Subcutaneous adipose tissue (tissue), 4 donors: Measurements from ENCODE around the gene F3. TPM values are rescaled to one million over a fixed set of nuclear protein-coding genes. Genes with fewer than 3 reads are reported as not detected.

Experiments used
- total RNA-seq, 4 donors: library from RNA; depleted of rRNA; stranded (reverse); fragments of >200 nt; gene quantifications; one replicate each; pipeline ENCODE4 v1.1.0, GENCODE V29; 2016
- TF ChIP-seq, protein P1 (sequence below): fragments of 450-650 bp; IDR thresholded peaks from one replicate; pipeline ENCODE4 v1.5.1; 2016; ENCODE audit warnings: low read depth, mild to moderate bottlenecking, control low read depth, antibody characterized with exemption, moderate library complexity

Gene F3
- total RNA-seq, 4 donors from 2014 or later: 123 to 499 (median 164) TPM

DNA sequence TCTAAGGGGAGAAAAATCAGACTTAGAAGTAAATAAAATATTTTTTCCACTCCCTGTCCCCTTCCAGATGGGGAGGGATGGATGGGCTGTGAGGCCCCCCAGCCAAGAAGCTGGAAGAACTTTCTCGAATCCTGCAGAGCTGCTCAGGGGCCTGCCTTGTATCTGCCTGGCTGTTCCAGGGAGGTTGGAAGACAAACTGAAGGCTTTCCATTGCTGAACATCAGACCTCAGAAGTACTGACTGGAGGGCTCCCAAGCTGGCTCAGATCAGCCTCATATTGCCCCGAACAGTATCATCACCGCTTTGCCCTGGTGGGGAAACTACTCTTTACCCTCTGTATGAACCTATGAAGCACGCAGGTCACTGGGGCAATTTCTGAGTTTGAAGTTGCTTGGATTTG, 12.4 kb upstream of the F3 start:
- TF ChIP-seq, protein P1, sequence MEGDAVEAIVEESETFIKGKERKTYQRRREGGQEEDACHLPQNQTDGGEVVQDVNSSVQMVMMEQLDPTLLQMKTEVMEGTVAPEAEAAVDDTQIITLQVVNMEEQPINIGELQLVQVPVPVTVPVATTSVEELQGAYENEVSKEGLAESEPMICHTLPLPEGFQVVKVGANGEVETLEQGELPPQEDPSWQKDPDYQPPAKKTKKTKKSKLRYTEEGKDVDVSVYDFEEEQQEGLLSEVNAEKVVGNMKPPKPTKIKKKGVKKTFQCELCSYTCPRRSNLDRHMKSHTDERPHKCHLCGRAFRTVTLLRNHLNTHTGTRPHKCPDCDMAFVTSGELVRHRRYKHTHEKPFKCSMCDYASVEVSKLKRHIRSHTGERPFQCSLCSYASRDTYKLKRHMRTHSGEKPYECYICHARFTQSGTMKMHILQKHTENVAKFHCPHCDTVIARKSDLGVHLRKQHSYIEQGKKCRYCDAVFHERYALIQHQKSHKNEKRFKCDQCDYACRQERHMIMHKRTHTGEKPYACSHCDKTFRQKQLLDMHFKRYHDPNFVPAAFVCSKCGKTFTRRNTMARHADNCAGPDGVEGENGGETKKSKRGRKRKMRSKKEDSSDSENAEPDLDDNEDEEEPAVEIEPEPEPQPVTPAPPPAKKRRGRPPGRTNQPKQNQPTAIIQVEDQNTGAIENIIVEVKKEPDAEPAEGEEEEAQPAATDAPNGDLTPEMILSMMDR: no peak

DNA sequence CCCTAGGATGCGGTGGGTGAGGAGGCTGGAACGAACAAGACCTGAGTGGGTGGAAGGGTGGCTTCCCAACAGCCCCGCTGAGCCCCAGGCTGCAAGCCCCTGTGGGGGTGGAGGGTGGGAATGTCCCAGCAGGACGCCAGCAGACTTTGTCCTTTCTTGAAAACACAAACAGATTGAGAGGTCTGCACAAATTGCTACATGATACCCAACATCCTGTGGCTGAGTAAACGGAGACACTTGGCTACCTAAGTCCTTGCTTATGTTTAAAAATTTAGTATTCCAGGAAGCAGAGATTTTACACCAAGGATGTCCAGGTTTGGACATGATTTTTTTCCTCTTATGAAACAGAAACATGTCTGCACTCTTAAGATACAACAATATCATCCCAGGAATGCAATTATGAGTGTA, 11.8 kb upstream of the F3 start:
- TF ChIP-seq, protein P1: no peak

DNA sequence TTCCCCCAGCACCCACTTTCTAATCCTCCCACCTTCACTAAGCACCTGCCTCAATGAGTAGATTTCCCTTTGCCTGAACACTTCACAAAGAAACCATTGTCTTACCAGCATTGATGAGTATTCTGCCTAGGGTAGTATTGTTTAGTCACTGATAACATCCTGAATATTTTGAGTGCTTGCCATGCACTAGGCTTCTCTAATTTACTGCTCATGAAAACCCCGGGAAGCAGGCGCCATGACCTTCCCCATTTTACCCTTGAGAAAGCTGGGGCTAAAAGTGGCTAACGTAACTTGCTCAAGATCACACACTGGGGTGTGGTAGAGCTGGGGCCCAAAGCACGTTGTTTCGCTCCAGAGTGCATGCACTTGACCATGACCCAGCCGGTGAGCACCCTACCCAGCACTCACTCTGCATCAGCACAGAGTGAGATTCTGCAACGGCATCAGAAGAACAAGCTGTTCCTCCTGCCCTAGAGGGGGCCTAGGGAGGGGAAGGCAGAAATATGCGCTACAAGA, 10.6 kb upstream of the F3 start:
- TF ChIP-seq, protein P1: no peak

DNA sequence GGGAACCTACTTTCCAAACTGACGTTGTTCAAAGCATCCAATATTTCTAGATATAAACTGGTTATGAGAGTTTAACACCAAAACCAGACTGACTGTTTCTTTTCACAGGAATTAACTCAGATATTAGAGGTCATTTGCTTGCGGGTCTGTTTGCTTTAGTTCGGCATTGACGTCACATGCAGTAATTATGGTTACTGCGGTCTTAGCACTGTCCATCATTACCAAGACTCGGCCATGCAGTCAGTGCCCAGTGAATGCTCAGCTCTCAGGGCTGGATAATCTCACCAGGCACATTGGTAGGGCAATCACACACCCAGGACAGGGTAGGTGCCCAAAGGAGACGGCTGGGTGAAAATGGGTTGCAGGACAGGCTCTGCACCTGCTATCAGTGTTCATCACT, 9.9 kb upstream of the F3 start:
- TF ChIP-seq, protein P1: no peak

DNA sequence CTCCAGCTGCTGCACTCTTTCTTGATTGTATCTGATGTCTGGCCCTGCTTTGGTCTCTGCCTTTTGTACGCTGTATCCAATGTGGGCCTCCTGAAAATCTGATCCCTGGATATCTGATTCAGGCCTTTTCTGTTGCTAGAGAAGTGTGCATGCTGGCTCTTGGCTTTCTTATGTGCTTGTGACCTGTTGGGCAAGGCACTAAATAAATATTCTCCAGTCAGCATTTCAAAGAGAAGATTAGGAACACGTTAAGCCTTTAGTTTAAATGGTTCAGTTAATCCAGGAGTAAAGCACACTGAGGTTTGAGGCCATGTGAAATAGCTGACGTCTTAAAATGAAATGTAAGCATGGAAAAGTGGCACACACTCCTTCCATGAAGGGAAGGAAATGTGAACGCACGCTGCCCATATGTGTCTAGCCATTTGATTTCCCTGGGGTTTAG, 9.3 kb upstream of the F3 start:
- TF ChIP-seq, protein P1: no peak

DNA sequence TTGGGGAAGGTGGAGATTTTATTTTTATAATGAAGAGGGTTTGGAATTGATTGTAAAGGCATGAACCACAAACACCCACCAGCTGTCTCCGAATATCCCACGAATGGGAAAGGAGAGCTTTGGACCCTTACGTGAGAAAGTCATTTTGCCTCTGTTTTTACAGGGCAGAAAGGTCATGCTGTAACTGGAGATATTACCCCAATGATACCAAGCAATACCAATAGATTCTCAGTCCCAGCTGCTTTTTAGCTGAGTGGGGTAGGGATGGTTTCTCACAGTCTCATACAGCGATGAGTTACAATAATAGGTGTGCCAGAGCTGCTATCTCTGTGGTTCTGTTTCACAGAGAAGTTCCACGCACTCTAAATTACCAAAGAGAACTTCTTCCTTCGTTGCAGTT, 8.8 kb upstream of the F3 start:
- TF ChIP-seq, protein P1: no peak

DNA sequence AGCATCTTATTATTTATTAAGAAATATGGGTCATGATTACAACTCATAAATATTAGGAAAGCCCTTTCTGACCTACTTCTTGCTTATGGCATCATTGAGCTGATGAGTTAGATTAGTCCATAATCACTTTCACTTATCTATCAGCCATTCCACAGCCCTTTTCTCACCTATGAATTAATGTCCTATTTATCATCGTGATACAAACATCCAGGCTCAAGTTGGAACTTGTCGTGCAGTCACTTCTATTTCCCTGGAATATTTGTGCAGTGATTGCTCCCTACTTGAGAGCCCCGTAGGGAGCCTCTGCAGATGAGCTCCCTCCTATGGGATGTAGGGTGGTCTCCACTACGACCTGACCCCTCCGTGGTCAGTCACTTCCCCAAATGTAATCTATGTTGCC, 8.1 kb upstream of the F3 start:
- TF ChIP-seq, protein P1: no peak
